ENCODE results near the gene FAS. TPM values are rescaled to one million over a fixed set of nuclear protein-coding genes. Genes with fewer than 3 reads are reported as not detected.
A peak's percentile ranks its signal among the peaks of the same experiment; 100 is the strongest.

Gene FAS
- total and polyA plus RNA-seq, 9 of the 15 experiments (the other 6 are each of a cell fraction or from before 2014, with no cell fraction given), result 0.08 to 0.62 (median 0.37) TPM

- H3K9me1 ChIP-seq (ENCODE audit: control insufficient read depth, insufficient read depth, low read length), result no peaks in the 10 kb centered on the region
- no peak for ATAC-seq
- ChIA-PET CTCF (ENCODE audit: low intra/inter-chr PET ratio) (no interaction called here), POLR2A (interaction anchor here (0.7 kb wide), 1 partner anchor 17 kb away, joined by 3 read pairs; no protein-coding TSS in a partner anchor)
- no peaks in the 10 kb centered on the region for H3K9me3 ChIP-seq (replicated peaks; ENCODE audit: control insufficient read depth, insufficient read depth, low read depth, low read length)
- no peak for DNase-seq (ENCODE audit: extremely low read depth in 1 of 4, low spot score in 3 of 4)
- TF ChIP-seq ZNF121 (CRISPR knock-in tag; conservative IDR thresholded peaks at IDR 0.05), result no peak
- no peak for TF ChIP-seq CTCFL (IDR thresholded peaks at IDR 0.05; ENCODE audit: borderline replicate concordance, insufficient read depth, low read depth, low read length, poor library complexity, severe bottlenecking)
- no peak for TF ChIP-seq PYGO2 (tag; IDR thresholded peaks at IDR 0.05)
- TF ChIP-seq BRF2 (IDR thresholded peaks at IDR 0.05; ENCODE audit: borderline replicate concordance, insufficient read depth, insufficient read length), result no peak
- no peak for TF ChIP-seq TFAP4 (CRISPR knock-in tag; IDR thresholded peaks at IDR 0.05; ENCODE audit: borderline replicate concordance)
- TF ChIP-seq ZNF445 (CRISPR knock-in tag; IDR thresholded peaks at IDR 0.05; ENCODE audit: low read depth), result no peak
- 0 out of 2 replicates have a peak, but pooled peaks have one; percentile 11 for TF ChIP-seq FOSL1 (tag; conservative IDR thresholded peaks at IDR 0.05)
- TF ChIP-seq HOXB6 (CRISPR knock-in tag; IDR thresholded peaks at IDR 0.05; ENCODE audit: borderline replicate concordance), result no peak
- H3K9ac ChIP-seq (ENCODE audit: insufficient read depth in 1 of 2, low read depth in 2 of 2, low read length in 2 of 2), result no peak overlapping the region
- H3K36me3 ChIP-seq (ENCODE audit: control insufficient read depth, insufficient read depth, low read length), result no peaks in the 10 kb centered on the region
- no peak overlapping the region for H3K4me2 ChIP-seq (ENCODE audit: insufficient read depth, low read length)
- no peaks in the 10 kb centered on the region for H3K79me2 ChIP-seq (ENCODE audit: control insufficient read depth, insufficient read depth, low read length)
- in situ Hi-C loops (cut with MboI) (no loop called here), intact Hi-C loops (cut with micrococcal nuclease) (no loop called here)
- no peak overlapping the region for H3K4me3 ChIP-seq
- BruUV-seq (replicated peaks), result no TSS peak
- no peaks in the 10 kb centered on the region for H3K27me3 ChIP-seq (ENCODE audit: control insufficient read depth in 2 of 2, insufficient read depth in 2 of 2, low read length in 2 of 2)
- no peak overlapping the region for H3K27ac ChIP-seq (ENCODE audit: extremely low read depth, low read depth, low read length)
- no peak overlapping the region for H2AFZ ChIP-seq (ENCODE audit: low read depth, low read length)
- 0% methylated on average over 5 of the region's 5 CpGs for WGBS (ENCODE audit: insufficient coverage, low coverage, missing lambda C conversion rate)
- no peak for FAIRE-seq
- H4K20me1 ChIP-seq (replicated peaks; ENCODE audit: control insufficient read depth, insufficient read depth, low read length), result no peaks in the 10 kb centered on the region
- H3K4me1 ChIP-seq (replicated peaks in 1 of 2; ENCODE audit: control insufficient read depth in 2 of 2, insufficient read depth in 2 of 2, low read length in 2 of 2), result no peaks in the 10 kb centered on the region
Observed at GRCh38 chr10:89053555-89053954, 63.0 kb downstream of the FAS start.

All from K562 (cell line).